Adrenal gland (tissue), 5 donors: ENCODE data around the gene CDIPT.
"Not testable (repeated sequence)": the region's sequence is repeated elsewhere in the genome, so short reads cannot be mapped to it uniquely, and the experiment has no call there.

ENCODE experiments used
- POLR2A ChIP-seq, 2 donors: fragments of 450-650 bp; IDR thresholded peaks; one replicate each; pipeline ENCODE4 v1.6.1; 2017; ENCODE audit warnings: antibody characterized with exemption in 2 of 2, mild to moderate bottlenecking in 2 of 2, moderate library complexity in 1 of 2
- TF ChIP-seq, protein P1 (sequence below), 6 experiments: fragments of 450-650 bp in 4 of 6; fragments of 200-600 bp in 2 of 6; sonication (generic) in 1 of 6; IDR thresholded peaks; 1 replicate in 5 of 6; 2 replicates in 1 of 6; pipeline versions ENCODE4 v1.5.1 to v1.8.0; 2016 to 2021; ENCODE audit warnings: antibody characterized with exemption in 6 of 6, mild to moderate bottlenecking in 2 of 6, moderate library complexity in 1 of 6
- donor health status: DM: no; HTN: no; CAD: no.

DNA sequence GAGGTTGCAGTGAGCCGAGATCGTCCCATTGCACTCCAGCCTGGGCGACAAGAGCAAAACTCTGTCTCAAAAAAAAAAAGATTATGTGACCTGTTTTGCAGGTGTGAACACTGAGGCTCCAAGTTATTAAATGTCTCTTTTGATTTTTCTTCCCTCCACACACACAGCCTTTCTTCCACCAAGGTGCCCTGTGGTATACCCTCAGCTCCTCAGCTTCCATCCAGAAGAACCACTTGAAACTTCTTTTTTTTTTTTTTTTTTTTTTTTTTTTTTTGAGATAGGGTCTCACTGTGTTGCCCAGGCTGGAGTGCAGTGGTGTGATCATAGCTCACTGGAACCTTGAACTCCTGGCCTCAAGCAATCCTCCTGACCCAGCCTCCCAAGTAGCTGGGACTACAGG lies 26.3 kb upstream of the CDIPT start:
- TF ChIP-seq, protein P1, sequence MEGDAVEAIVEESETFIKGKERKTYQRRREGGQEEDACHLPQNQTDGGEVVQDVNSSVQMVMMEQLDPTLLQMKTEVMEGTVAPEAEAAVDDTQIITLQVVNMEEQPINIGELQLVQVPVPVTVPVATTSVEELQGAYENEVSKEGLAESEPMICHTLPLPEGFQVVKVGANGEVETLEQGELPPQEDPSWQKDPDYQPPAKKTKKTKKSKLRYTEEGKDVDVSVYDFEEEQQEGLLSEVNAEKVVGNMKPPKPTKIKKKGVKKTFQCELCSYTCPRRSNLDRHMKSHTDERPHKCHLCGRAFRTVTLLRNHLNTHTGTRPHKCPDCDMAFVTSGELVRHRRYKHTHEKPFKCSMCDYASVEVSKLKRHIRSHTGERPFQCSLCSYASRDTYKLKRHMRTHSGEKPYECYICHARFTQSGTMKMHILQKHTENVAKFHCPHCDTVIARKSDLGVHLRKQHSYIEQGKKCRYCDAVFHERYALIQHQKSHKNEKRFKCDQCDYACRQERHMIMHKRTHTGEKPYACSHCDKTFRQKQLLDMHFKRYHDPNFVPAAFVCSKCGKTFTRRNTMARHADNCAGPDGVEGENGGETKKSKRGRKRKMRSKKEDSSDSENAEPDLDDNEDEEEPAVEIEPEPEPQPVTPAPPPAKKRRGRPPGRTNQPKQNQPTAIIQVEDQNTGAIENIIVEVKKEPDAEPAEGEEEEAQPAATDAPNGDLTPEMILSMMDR (IDR thresholded peaks at IDR 0.05): not testable (repeated sequence)
- TF ChIP-seq POLR2A (IDR thresholded peaks at IDR 0.05): not testable (repeated sequence)
